Calu3 (cell line): ENCODE results near the gene PMAIP1. TPM values are rescaled to one million over a fixed set of nuclear protein-coding genes. Genes with fewer than 3 reads are reported as not detected.

Experiments
- BruUV-seq: library from RNA; stranded (reverse); fragments of 400-500 nt; replicated peaks from 2 replicates; lab custom pipeline; 2021; lab: Mats Ljungman, UMichigan
- CTCF ChIA-PET: fragments of 300-600 bp; sonication (Branson Sonifier 250); formaldehyde crosslinking; loops from one replicate; lab custom pipeline; 2022; ENCODE audit warnings: antibody characterized with exemption; lab: Charles Lee
- DNase-seq: peaks from one replicate; pipeline ENCODE4 v3.0.0; 2022
- H3K27ac Mint-ChIP-seq: one replicate; pipeline ENCODE4 v1.8.0; 2022; ENCODE audit warnings: mixed read lengths; ENCODE audit not compliant: unreplicated experiment
- H3K27me3 Mint-ChIP-seq: one replicate; pipeline ENCODE4 v1.8.0; 2022; ENCODE audit warnings: mixed read lengths; ENCODE audit not compliant: unreplicated experiment
- H3K36me3 Mint-ChIP-seq: one replicate; pipeline ENCODE4 v1.8.0; 2022; ENCODE audit warnings: mild to moderate bottlenecking, moderate library complexity, mixed read lengths; ENCODE audit not compliant: insufficient read depth, unreplicated experiment
- H3K4me1 Mint-ChIP-seq: one replicate; pipeline ENCODE4 v1.8.0; 2022; ENCODE audit warnings: mild to moderate bottlenecking, low read depth, mixed read lengths; ENCODE audit not compliant: unreplicated experiment
- H3K4me3 Mint-ChIP-seq: one replicate; pipeline ENCODE4 v1.8.0; 2022; ENCODE audit warnings: mild to moderate bottlenecking, low read depth, moderate library complexity, mixed read lengths; ENCODE audit not compliant: unreplicated experiment
- H3K9me3 Mint-ChIP-seq: one replicate; pipeline ENCODE4 v1.8.0; 2022; ENCODE audit warnings: low read depth, mixed read lengths; ENCODE audit not compliant: unreplicated experiment
- CTCF ChIP-seq: fragments of 200-600 bp; IDR thresholded peaks from one replicate; pipeline ENCODE4 v1.8.0; 2022; ENCODE audit warnings: antibody characterized with exemption; ENCODE audit not compliant: unreplicated experiment
- intact Hi-C: fragments of 100-400 bp; cut with micrococcal nuclease; formaldehyde crosslinking; loops from one replicate; pipeline ENCODE4 v1.10.0; 2022; ENCODE audit not compliant: unreplicated experiment
- total RNA-seq: library from RNA; stranded (reverse); gene quantifications from 2 replicates; pipeline ENCODE4 v1.2.3, GENCODE V29; 2022

PMAIP1 gene
- total RNA-seq, 1 experiment from 2014 or later, result 56.1 TPM

- CTCF ChIA-PET, result no interaction called here
- TF ChIP-seq CTCF, result no peak
Measured at GRCh38 chr18:59892123-59892522, 7.7 kb upstream of the PMAIP1 start.

GRCh38 chr18:59893971-59894370 is 5.8 kb upstream of the PMAIP1 start:
- peaks cover 3% of the 10 kb centered on the region for H3K36me3 Mint-ChIP-seq
- no peak overlapping the region for H3K27ac Mint-ChIP-seq
- no peak for TF ChIP-seq CTCF
- BruUV-seq, result no TSS peak
- intact Hi-C loops, result no loop called here
- H3K9me3 Mint-ChIP-seq, result no peaks in the 10 kb centered on the region
- DNase-seq, result no peak
- CTCF ChIA-PET, result no interaction called here
- H3K4me3 Mint-ChIP-seq, result no peak overlapping the region
- peaks cover 6% of the 10 kb centered on the region for H3K4me1 Mint-ChIP-seq
- H3K27me3 Mint-ChIP-seq, result no peaks in the 10 kb centered on the region

More at GRCh38 chr18:59892123-59892522, 7.7 kb upstream of the PMAIP1 start:
- H3K36me3 Mint-ChIP-seq, result no peaks in the 10 kb centered on the region
- H3K4me3 Mint-ChIP-seq, result no peak overlapping the region
- no TSS peak for BruUV-seq
- H3K27me3 Mint-ChIP-seq, result no peaks in the 10 kb centered on the region
- no peak overlapping the region for H3K27ac Mint-ChIP-seq
- H3K9me3 Mint-ChIP-seq, result peaks cover 2% of the 10 kb centered on the region
- H3K4me1 Mint-ChIP-seq, result no peaks in the 10 kb centered on the region
- DNase-seq, result no peak
- intact Hi-C loops, result no loop called here

- intact Hi-C loops, result no loop called here
- DNase-seq, result no peak
- Mint-ChIP-seq H3K4me3 (no peak overlapping the region), H3K4me1 (peaks cover 11% of the 10 kb centered on the region), H3K27me3 (no peaks in the 10 kb centered on the region), H3K9me3 (no peaks in the 10 kb centered on the region), H3K27ac (no peak overlapping the region), H3K36me3 (peaks cover 38% of the 10 kb centered on the region)
- no peak for TF ChIP-seq CTCF
- no TSS peak for BruUV-seq
- CTCF ChIA-PET, result interaction anchor here (0.7 to 1.2 kb wide), 2 partner anchors 9 to 12 kb away, joined by 4 to 6 read pairs; no protein-coding TSS in a partner anchor
Measured at GRCh38 chr18:59897321-59897954, 2.4 kb upstream of the PMAIP1 start.

- H3K4me3 Mint-ChIP-seq, result peak overlapping the region; percentile 92
- DNase-seq, result no peak
- no peaks in the 10 kb centered on the region for H3K9me3 Mint-ChIP-seq
- TF ChIP-seq CTCF, result no peak
- intact Hi-C loops, result no loop called here
- H3K27ac Mint-ChIP-seq, result no peak overlapping the region
- H3K4me1 Mint-ChIP-seq, result peaks cover 17% of the 10 kb centered on the region
- peaks cover 44% of the 10 kb centered on the region for H3K36me3 Mint-ChIP-seq
- BruUV-seq, result no TSS peak
- no peaks in the 10 kb centered on the region for H3K27me3 Mint-ChIP-seq
- CTCF ChIA-PET, result interaction anchor here (1.2 kb wide), 1 partner anchor 9 kb away, joined by 4 read pairs; no protein-coding TSS in a partner anchor
Measured at GRCh38 chr18:59898093-59898492, 1.7 kb upstream of the PMAIP1 start.
